Uterus (tissue), 4 donors: ENCODE measurements around the gene BTBD17. TPM values are rescaled to one million over a fixed set of nuclear protein-coding genes. Genes with fewer than 3 reads are reported as not detected.

ENCODE experiments used
- DNase-seq, 2 donors: peaks; one replicate each; pipeline ENCODE4 v3.0.0-alpha.2; 2019 to 2020
- H3K27ac ChIP-seq, 2 donors: fragments of 200-600 bp; sonication (generic); 1 replicate in 1 of 2; 2 replicates in 1 of 2; pipeline ENCODE4 v1.5.1; 2016 to 2018
- H3K27me3 ChIP-seq, 2 donors: fragments of 200-600 bp; sonication (generic); one replicate each; pipeline ENCODE4 v1.5.1; 2018 to 2019; ENCODE audit warnings: control low read depth in 1 of 2
- H3K36me3 ChIP-seq, 2 donors: fragments of 200-600 bp; sonication (generic); one replicate each; pipeline ENCODE4 v1.5.1; 2019; ENCODE audit warnings: control low read depth in 1 of 2
- H3K4me1 ChIP-seq, 2 donors: fragments of 200-600 bp; sonication (generic); one replicate each; pipeline ENCODE4 v1.5.1; 2018 to 2019; ENCODE audit warnings: control low read depth in 1 of 2
- H3K4me3 ChIP-seq, 2 donors: fragments of 200-600 bp; sonication (generic); 1 replicate in 1 of 2; 2 replicates in 1 of 2; pipeline ENCODE4 v1.5.1; 2018 to 2019; ENCODE audit warnings: mild to moderate bottlenecking in 1 of 2
- H3K9me3 ChIP-seq, 2 donors: fragments of 200-600 bp; sonication (generic); one replicate each; pipeline ENCODE4 v1.5.1; 2019; ENCODE audit warnings: control low read depth in 1 of 2
- POLR2A ChIP-seq, 2 donors: fragments of 450-650 bp; IDR thresholded peaks; one replicate each; pipeline ENCODE4 v1.6.1; 2016; ENCODE audit warnings: antibody characterized with exemption in 2 of 2, mild to moderate bottlenecking in 1 of 2, moderate library complexity in 1 of 2
- intact Hi-C: fragments of 100-400 bp; cut with DNase I; formaldehyde crosslinking; loops from one replicate; pipeline ENCODE4 v1.15.1; 2023; ENCODE audit warnings: low total_unique reads
- total RNA-seq, 4 donors: library from RNA; depleted of rRNA in 3 of 4; stranded (reverse); fragments of >200 nt in 3 of 4; gene quantifications; one replicate each; pipeline versions ENCODE4 v1.1.0 to v1.2.4, GENCODE V29; 2014 to 2023
- TF ChIP-seq, protein P1 (sequence below), 4 experiments: fragments of 200-600 bp in 2 of 4; fragments of 450-650 bp in 2 of 4; sonication (generic) in 2 of 4; IDR thresholded peaks; one replicate each; pipeline ENCODE4 v1.5.1; 2016 to 2019; ENCODE audit warnings: antibody characterized with exemption in 4 of 4, mild to moderate bottlenecking in 2 of 4, moderate library complexity in 1 of 4
- donor health status: DM: yes; HTN: yes; CAD: no.

Gene BTBD17
- total RNA-seq, 4 donors from 2014 or later, result 0.14 TPM; not detected in 3

DNA sequence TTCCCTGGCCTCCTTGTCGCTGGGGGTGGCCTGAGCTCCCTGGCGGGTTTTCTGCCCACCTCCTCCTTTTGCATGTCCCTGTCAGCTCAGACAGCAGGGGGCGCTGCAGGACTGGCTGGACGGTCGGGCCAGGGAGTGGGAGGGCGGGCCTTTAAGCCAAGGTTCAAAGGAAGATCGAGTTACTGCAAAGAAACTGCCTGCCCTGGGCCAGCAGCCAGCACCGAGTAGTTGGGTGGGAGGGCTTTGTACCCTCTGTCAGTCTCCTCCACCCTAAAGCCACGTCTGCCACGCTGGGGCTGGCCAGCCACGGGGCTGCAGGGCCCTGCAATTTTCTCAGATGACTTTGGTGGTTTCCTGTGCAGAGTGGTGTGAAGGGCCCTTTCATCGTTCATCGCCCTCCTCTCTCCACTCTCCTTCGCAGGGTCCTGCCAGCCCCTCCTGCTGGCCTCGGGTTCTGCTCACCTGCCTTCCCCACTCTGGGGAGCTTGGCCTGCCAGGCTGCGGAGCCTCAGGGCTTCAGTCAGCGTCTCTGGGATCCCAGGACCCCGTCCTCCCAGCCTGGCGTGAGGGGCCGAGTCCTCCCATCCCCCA, 17.9 kb upstream of the BTBD17 start:
- TF ChIP-seq, protein P1, sequence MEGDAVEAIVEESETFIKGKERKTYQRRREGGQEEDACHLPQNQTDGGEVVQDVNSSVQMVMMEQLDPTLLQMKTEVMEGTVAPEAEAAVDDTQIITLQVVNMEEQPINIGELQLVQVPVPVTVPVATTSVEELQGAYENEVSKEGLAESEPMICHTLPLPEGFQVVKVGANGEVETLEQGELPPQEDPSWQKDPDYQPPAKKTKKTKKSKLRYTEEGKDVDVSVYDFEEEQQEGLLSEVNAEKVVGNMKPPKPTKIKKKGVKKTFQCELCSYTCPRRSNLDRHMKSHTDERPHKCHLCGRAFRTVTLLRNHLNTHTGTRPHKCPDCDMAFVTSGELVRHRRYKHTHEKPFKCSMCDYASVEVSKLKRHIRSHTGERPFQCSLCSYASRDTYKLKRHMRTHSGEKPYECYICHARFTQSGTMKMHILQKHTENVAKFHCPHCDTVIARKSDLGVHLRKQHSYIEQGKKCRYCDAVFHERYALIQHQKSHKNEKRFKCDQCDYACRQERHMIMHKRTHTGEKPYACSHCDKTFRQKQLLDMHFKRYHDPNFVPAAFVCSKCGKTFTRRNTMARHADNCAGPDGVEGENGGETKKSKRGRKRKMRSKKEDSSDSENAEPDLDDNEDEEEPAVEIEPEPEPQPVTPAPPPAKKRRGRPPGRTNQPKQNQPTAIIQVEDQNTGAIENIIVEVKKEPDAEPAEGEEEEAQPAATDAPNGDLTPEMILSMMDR (IDR thresholded peaks at IDR 0.05), result peak; percentile 95 to 98 (median 96)
- TF ChIP-seq POLR2A (IDR thresholded peaks at IDR 0.05), result peak in 1 of 2 donors; percentile 16
- Histone ChIP-seq H3K9me3 (no peaks in the 10 kb centered on the region), H3K27ac (peak overlapping the region in 1 of 2 donors; percentile 49), H3K27me3 (no peaks in the 10 kb centered on the region), H3K36me3 (no peaks in the 10 kb centered on the region), H3K4me1 (peaks cover 0 to 5% of the 10 kb centered on the region in 2 donors), H3K4me3 (no peak overlapping the region)
- DNase-seq, result peak; percentile 89 to 90
- intact Hi-C loops, result loop anchor here (1.0 kb wide), 1 partner anchor 78 kb away; no protein-coding TSS in a partner anchor

DNA sequence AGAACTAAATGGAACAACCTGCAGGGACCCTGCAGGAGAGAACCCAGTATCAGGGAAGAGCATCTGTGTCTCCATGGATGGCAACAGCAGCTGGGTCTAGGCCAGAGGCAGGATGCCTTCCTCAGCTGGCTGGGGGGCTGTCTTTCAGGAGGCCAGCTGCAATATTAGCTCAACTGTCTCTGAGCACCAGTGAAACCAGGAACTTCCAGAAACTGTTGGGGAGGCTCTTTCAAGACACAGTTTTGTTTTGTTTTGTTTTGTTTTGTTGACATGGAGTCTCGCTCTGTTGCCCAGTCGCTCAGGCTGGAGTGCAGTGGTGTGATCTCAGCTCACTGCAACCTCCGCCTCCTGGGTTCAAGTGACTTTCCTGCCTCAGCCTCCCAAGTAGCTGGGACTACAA, 13.2 kb upstream of the BTBD17 start:
- TF ChIP-seq, protein P1 (IDR thresholded peaks at IDR 0.05), result no peak
- no peak for TF ChIP-seq POLR2A (IDR thresholded peaks at IDR 0.05)
- Histone ChIP-seq H3K27ac (no peak overlapping the region), H3K9me3 (no peaks in the 10 kb centered on the region), H3K27me3 (no peaks in the 10 kb centered on the region), H3K4me3 (no peak overlapping the region), H3K4me1 (peaks cover 0 to 4% of the 10 kb centered on the region in 2 donors), H3K36me3 (no peaks in the 10 kb centered on the region)
- DNase-seq, result no peak
- intact Hi-C loops, result no loop called here

DNA sequence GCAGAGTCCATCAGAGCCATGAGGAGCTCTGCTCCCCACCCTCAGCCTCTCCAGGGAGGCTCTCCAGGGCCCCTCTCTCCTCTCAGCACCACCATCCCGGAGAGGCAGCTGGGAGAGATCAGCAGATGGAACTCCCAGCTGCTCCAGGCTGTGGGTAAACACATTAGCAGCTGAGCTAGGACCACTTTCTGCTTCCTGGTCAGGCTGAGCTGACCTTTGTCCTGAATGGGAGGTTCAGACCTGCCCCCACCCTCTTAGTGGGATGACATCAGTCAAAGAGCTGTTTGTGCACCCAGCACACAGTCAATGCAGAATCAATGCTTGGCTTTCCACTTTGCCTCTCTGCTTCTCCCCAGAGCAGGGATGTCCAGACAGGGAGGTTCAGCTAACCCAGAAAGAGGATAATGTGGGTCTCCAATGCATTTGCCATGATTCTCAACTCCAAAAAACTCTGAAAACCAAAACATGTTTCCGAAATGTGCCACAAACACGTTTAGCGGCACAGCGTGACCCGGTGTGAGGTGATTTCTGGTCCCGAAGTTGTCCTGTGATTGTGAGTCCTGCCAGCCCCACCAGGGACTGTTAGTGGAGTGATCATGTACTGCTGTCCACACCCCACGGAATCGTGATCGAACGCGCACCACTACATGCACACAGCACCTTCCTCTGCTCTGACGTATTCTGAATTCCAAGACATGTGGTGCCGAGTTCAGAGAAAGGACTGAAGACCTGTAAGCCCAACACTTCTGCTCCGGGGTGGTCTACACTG, 12.4 kb upstream of the BTBD17 start:
- Histone ChIP-seq H3K4me1 (no peaks in the 10 kb centered on the region), H3K36me3 (no peaks in the 10 kb centered on the region), H3K27ac (no peak overlapping the region), H3K4me3 (no peak overlapping the region), H3K27me3 (no peaks in the 10 kb centered on the region), H3K9me3 (no peaks in the 10 kb centered on the region)
- intact Hi-C loops, result no loop called here
- TF ChIP-seq, protein P1 (IDR thresholded peaks at IDR 0.05), result no peak
- no peak for TF ChIP-seq POLR2A (IDR thresholded peaks at IDR 0.05)
- no peak for DNase-seq

DNA sequence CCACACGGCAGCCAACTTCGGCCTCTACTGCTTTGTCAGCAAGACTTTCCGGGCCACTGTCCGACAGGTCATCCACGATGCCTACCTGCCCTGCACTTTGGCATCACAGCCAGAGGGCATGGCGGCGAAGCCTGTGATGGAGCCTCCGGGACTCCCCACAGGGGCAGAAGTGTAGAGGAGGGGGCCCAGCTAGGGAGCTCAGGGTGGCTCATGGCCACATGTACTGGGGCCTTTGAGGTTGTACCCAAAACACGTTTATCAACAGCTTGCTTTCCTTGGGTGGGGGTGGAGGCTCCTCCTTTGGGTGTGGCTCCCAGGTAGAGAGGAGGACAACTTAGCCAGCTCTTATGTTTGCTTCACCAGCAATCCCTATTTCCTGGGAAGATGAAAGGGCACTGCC, 10.8 kb upstream of the BTBD17 start:
- Histone ChIP-seq H3K27ac (no peak overlapping the region), H3K4me1 (no peaks in the 10 kb centered on the region), H3K36me3 (no peaks in the 10 kb centered on the region), H3K27me3 (no peaks in the 10 kb centered on the region), H3K9me3 (no peaks in the 10 kb centered on the region), H3K4me3 (no peak overlapping the region)
- DNase-seq, result no peak
- TF ChIP-seq, protein P1 (IDR thresholded peaks at IDR 0.05), result no peak
- no peak for TF ChIP-seq POLR2A (IDR thresholded peaks at IDR 0.05)
- intact Hi-C loops, result no loop called here

DNA sequence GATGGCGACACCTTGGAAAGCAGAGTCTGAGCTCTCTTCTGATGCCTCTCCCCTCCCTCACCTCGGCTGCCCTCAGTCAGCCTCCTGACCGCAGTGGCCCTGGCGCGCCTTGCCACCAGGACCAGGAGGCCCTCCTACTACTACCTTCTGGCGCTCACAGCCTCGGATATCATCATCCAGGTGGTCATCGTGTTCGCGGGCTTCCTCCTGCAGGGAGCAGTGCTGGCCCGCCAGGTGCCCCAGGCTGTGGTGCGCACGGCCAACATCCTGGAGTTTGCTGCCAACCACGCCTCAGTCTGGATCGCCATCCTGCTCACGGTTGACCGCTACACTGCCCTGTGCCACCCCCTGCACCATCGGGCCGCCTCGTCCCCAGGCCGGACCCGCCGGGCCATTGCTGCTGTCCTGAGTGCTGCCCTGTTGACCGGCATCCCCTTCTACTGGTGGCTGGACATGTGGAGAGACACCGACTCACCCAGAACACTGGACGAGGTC, 10.0 kb upstream of the BTBD17 start:
- intact Hi-C loops, result no loop called here
- no peak for TF ChIP-seq POLR2A (IDR thresholded peaks at IDR 0.05)
- DNase-seq, result no peak
- no peak overlapping the region for H3K4me3 ChIP-seq
- no peaks in the 10 kb centered on the region for H3K9me3 ChIP-seq
- H3K36me3 ChIP-seq, result no peaks in the 10 kb centered on the region
- H3K27ac ChIP-seq, result no peak overlapping the region
- no peaks in the 10 kb centered on the region for H3K4me1 ChIP-seq
- no peaks in the 10 kb centered on the region for H3K27me3 ChIP-seq
